ENCODE results near the gene METTL25B. TPM values are rescaled to one million over a fixed set of nuclear protein-coding genes. Genes with fewer than 3 reads are reported as not detected.
A peak's percentile ranks its signal among the peaks of the same experiment; 100 is the strongest.

Gene METTL25B
- total and polyA plus RNA-seq, 2 donors: 10.7 to 39.4 TPM

- H3K36me3 ChIP-seq (ENCODE audit: control insufficient read depth in 2 of 2, insufficient read depth in 2 of 2, low read length in 1 of 2): no peaks in the 10 kb centered on the region
- H3K9me3 ChIP-seq (ENCODE audit: control insufficient read depth in 2 of 2, insufficient read depth in 1 of 2, low read length in 1 of 2): no peaks in the 10 kb centered on the region
- H3K27me3 ChIP-seq (ENCODE audit: control insufficient read depth in 2 of 2, insufficient read depth in 1 of 2, low read length in 1 of 2): peaks cover 6 to 60% of the 10 kb centered on the region in 2 donors
- WGBS: 91% methylated on average over 8 of the region's 8 CpGs
- no peak overlapping the region for H3K27ac ChIP-seq (ENCODE audit: low read depth in 1 of 2, low read length in 1 of 2)
- H3K4me3 ChIP-seq (ENCODE audit: low read length in 2 of 2): no peak overlapping the region
- peaks cover 4 to 34% of the 10 kb centered on the region in 2 donors for H3K4me1 ChIP-seq (ENCODE audit: control insufficient read depth in 2 of 2, insufficient read depth in 2 of 2, low read length in 2 of 2)
- DNase-seq (ENCODE audit: low read depth in 6 of 9, low spot score in 9 of 9): no peak
Measured at GRCh38 chr1:156697481-156697880, 30.8 kb upstream of the METTL25B start.

GRCh38 chr1:156698995-156699394 lies 29.3 kb upstream of the METTL25B start:
- Histone ChIP-seq H3K27me3 (ENCODE audit: control insufficient read depth in 2 of 2, insufficient read depth in 1 of 2, low read length in 1 of 2) (peaks cover 8 to 60% of the 10 kb centered on the region in 2 donors), H3K4me3 (ENCODE audit: low read length in 2 of 2) (no peak overlapping the region), H3K9me3 (ENCODE audit: control insufficient read depth in 2 of 2, insufficient read depth in 1 of 2, low read length in 1 of 2) (no peaks in the 10 kb centered on the region), H3K27ac (ENCODE audit: low read depth in 1 of 2, low read length in 1 of 2) (no peak overlapping the region), H3K4me1 (ENCODE audit: control insufficient read depth in 2 of 2, insufficient read depth in 2 of 2, low read length in 2 of 2) (peaks cover 0 to 19% of the 10 kb centered on the region in 2 donors), H3K36me3 (ENCODE audit: control insufficient read depth in 2 of 2, insufficient read depth in 2 of 2, low read length in 1 of 2) (no peaks in the 10 kb centered on the region)
- no peak for DNase-seq (ENCODE audit: low read depth in 6 of 9, low spot score in 9 of 9)
- WGBS: 80% methylated on average over 1 of the region's 1 CpG

- DNase-seq (ENCODE audit: low read depth in 6 of 9, low spot score in 9 of 9): peak in 2 of 9 donors; percentile 35 to 57
- H3K9me3 ChIP-seq (ENCODE audit: control insufficient read depth in 2 of 2, insufficient read depth in 1 of 2, low read length in 1 of 2): no peaks in the 10 kb centered on the region
- H3K4me1 ChIP-seq (ENCODE audit: control insufficient read depth in 2 of 2, insufficient read depth in 2 of 2, low read length in 2 of 2): peaks cover 7 to 28% of the 10 kb centered on the region in 2 donors
- peaks cover 20 to 70% of the 10 kb centered on the region in 2 donors for H3K27me3 ChIP-seq (ENCODE audit: control insufficient read depth in 2 of 2, insufficient read depth in 1 of 2, low read length in 1 of 2)
- H3K4me3 ChIP-seq (ENCODE audit: low read length in 2 of 2): no peak overlapping the region
- H3K36me3 ChIP-seq (ENCODE audit: control insufficient read depth in 2 of 2, insufficient read depth in 2 of 2, low read length in 1 of 2): no peaks in the 10 kb centered on the region
- no peak overlapping the region for H3K27ac ChIP-seq (ENCODE audit: low read depth in 1 of 2, low read length in 1 of 2)
- 69% methylated on average over 8 of the region's 8 CpGs for WGBS
Measured at GRCh38 chr1:156700736-156701531, 27.3 kb upstream of the METTL25B start.

GRCh38 chr1:156703336-156703735 lies 24.9 kb upstream of the METTL25B start:
- H3K36me3 ChIP-seq (ENCODE audit: control insufficient read depth in 2 of 2, insufficient read depth in 2 of 2, low read length in 1 of 2): no peaks in the 10 kb centered on the region
- peaks cover 22 to 82% of the 10 kb centered on the region in 2 donors for H3K27me3 ChIP-seq (ENCODE audit: control insufficient read depth in 2 of 2, insufficient read depth in 1 of 2, low read length in 1 of 2)
- WGBS: 86% methylated on average over 4 of the region's 4 CpGs
- DNase-seq (ENCODE audit: low read depth in 6 of 9, low spot score in 9 of 9): no peak
- peaks cover 0 to 5% of the 10 kb centered on the region in 2 donors for H3K9me3 ChIP-seq (ENCODE audit: control insufficient read depth in 2 of 2, insufficient read depth in 1 of 2, low read length in 1 of 2)
- H3K27ac ChIP-seq (ENCODE audit: low read depth in 1 of 2, low read length in 1 of 2): no peak overlapping the region
- peaks cover 14 to 46% of the 10 kb centered on the region in 2 donors for H3K4me1 ChIP-seq (ENCODE audit: control insufficient read depth in 2 of 2, insufficient read depth in 2 of 2, low read length in 2 of 2)
- no peak overlapping the region for H3K4me3 ChIP-seq (ENCODE audit: low read length in 2 of 2)

- peaks cover 0 to 5% of the 10 kb centered on the region in 2 donors for H3K9me3 ChIP-seq (ENCODE audit: control insufficient read depth in 2 of 2, insufficient read depth in 1 of 2, low read length in 1 of 2)
- 38% methylated on average over 4 of the region's 4 CpGs for WGBS
- H3K27me3 ChIP-seq (ENCODE audit: control insufficient read depth in 2 of 2, insufficient read depth in 1 of 2, low read length in 1 of 2): peaks cover 22 to 85% of the 10 kb centered on the region in 2 donors
- H3K4me1 ChIP-seq (ENCODE audit: control insufficient read depth in 2 of 2, insufficient read depth in 2 of 2, low read length in 2 of 2): peaks cover 14 to 47% of the 10 kb centered on the region in 2 donors
- peak overlapping the region in 1 of 2 donors; percentile 34 for H3K4me3 ChIP-seq (ENCODE audit: low read length in 2 of 2)
- DNase-seq (ENCODE audit: low read depth in 6 of 9, low spot score in 9 of 9): no peak
- no peak overlapping the region for H3K27ac ChIP-seq (ENCODE audit: low read depth in 1 of 2, low read length in 1 of 2)
- no peaks in the 10 kb centered on the region for H3K36me3 ChIP-seq (ENCODE audit: control insufficient read depth in 2 of 2, insufficient read depth in 2 of 2, low read length in 1 of 2)
Measured at GRCh38 chr1:156703741-156704140, 24.5 kb upstream of the METTL25B start.

GRCh38 chr1:156704166-156704711 lies 24.0 kb upstream of the METTL25B start:
- no peaks in the 10 kb centered on the region for H3K36me3 ChIP-seq (ENCODE audit: control insufficient read depth in 2 of 2, insufficient read depth in 2 of 2, low read length in 1 of 2)
- DNase-seq (ENCODE audit: low read depth in 6 of 9, low spot score in 9 of 9): no peak
- peak overlapping the region in 1 of 2 donors; percentile 34 for H3K4me3 ChIP-seq (ENCODE audit: low read length in 2 of 2)
- H3K9me3 ChIP-seq (ENCODE audit: control insufficient read depth in 2 of 2, insufficient read depth in 1 of 2, low read length in 1 of 2): peaks cover 0 to 5% of the 10 kb centered on the region in 2 donors
- peaks cover 14 to 49% of the 10 kb centered on the region in 2 donors for H3K4me1 ChIP-seq (ENCODE audit: control insufficient read depth in 2 of 2, insufficient read depth in 2 of 2, low read length in 2 of 2)
- WGBS: 49% methylated on average over 10 of the region's 10 CpGs
- H3K27me3 ChIP-seq (ENCODE audit: control insufficient read depth in 2 of 2, insufficient read depth in 1 of 2, low read length in 1 of 2): peaks cover 22 to 81% of the 10 kb centered on the region in 2 donors
- H3K27ac ChIP-seq (ENCODE audit: low read depth in 1 of 2, low read length in 1 of 2): no peak overlapping the region

GRCh38 chr1:156704930-156705320 lies 23.3 kb upstream of the METTL25B start:
- WGBS: 4% methylated on average over 29 of the region's 29 CpGs
- no peak for DNase-seq (ENCODE audit: low read depth in 6 of 9, low spot score in 9 of 9)
- peaks cover 14 to 53% of the 10 kb centered on the region in 2 donors for H3K4me1 ChIP-seq (ENCODE audit: control insufficient read depth in 2 of 2, insufficient read depth in 2 of 2, low read length in 2 of 2)
- peaks cover 0 to 5% of the 10 kb centered on the region in 2 donors for H3K9me3 ChIP-seq (ENCODE audit: control insufficient read depth in 2 of 2, insufficient read depth in 1 of 2, low read length in 1 of 2)
- H3K4me3 ChIP-seq (ENCODE audit: low read length in 2 of 2): peak overlapping the region in 1 of 2 donors; percentile 34
- no peaks in the 10 kb centered on the region for H3K36me3 ChIP-seq (ENCODE audit: control insufficient read depth in 2 of 2, insufficient read depth in 2 of 2, low read length in 1 of 2)
- H3K27me3 ChIP-seq (ENCODE audit: control insufficient read depth in 2 of 2, insufficient read depth in 1 of 2, low read length in 1 of 2): peaks cover 22 to 82% of the 10 kb centered on the region in 2 donors
- no peak overlapping the region for H3K27ac ChIP-seq (ENCODE audit: low read depth in 1 of 2, low read length in 1 of 2)

GRCh38 chr1:156705321-156705917 lies 22.9 kb upstream of the METTL25B start, which contains the start of gene CRABP2:
Gene CRABP2, minus strand, starts transcription at chr1:156705583. Its CDS starts 137 bp downstream, at chr1:156705446.
- H3K4me1 ChIP-seq (ENCODE audit: control insufficient read depth in 2 of 2, insufficient read depth in 2 of 2, low read length in 2 of 2): peaks cover 14 to 54% of the 10 kb centered on the region in 2 donors
- no peak for DNase-seq (ENCODE audit: low read depth in 6 of 9, low spot score in 9 of 9)
- H3K9me3 ChIP-seq (ENCODE audit: control insufficient read depth in 2 of 2, insufficient read depth in 1 of 2, low read length in 1 of 2): peaks cover 0 to 5% of the 10 kb centered on the region in 2 donors
- H3K27ac ChIP-seq (ENCODE audit: low read depth in 1 of 2, low read length in 1 of 2): peak within 1 kb of the TSS in 1 of 2 donors; percentile 55
- WGBS: 4% methylated on average over 42 of the region's 42 CpGs
- H3K36me3 ChIP-seq (ENCODE audit: control insufficient read depth in 2 of 2, insufficient read depth in 2 of 2, low read length in 1 of 2): no peaks in the 10 kb centered on the region
- H3K27me3 ChIP-seq (ENCODE audit: control insufficient read depth in 2 of 2, insufficient read depth in 1 of 2, low read length in 1 of 2): peaks cover 22 to 85% of the 10 kb centered on the region in 2 donors
- H3K4me3 ChIP-seq (ENCODE audit: low read length in 2 of 2): peak within 1 kb of the TSS; percentile 36 to 43

Measured in thymus (tissue), 11 donors.